Sigmoid colon (tissue), 7 donors: ENCODE measurements around the gene TRIM44. TPM values are rescaled to one million over a fixed set of nuclear protein-coding genes. Genes with fewer than 3 reads are reported as not detected.
A peak's percentile ranks its signal among the peaks of the same experiment; 100 is the strongest.

Experiments
- DNase-seq: peaks from one replicate; pipeline ENCODE4 v3.0.0-alpha.2; 2019
- H3K27ac ChIP-seq, 4 donors: fragments of 200-600 bp; sonication (generic); one replicate each; pipeline ENCODE4 v1.5.1; 2016 to 2019; ENCODE audit warnings: mild to moderate bottlenecking in 1 of 4
- H3K27me3 ChIP-seq, 3 donors: fragments of 200-600 bp; sonication (generic); one replicate each; pipeline ENCODE4 v1.5.1; 2019; ENCODE audit warnings: mild to moderate bottlenecking in 1 of 3
- H3K36me3 ChIP-seq, 4 donors: fragments of 200-600 bp; sonication (generic); one replicate each; pipeline ENCODE4 v1.5.1; 2016 to 2019
- H3K4me1 ChIP-seq, 4 donors: fragments of 200-600 bp; sonication (generic); one replicate each; pipeline ENCODE4 v1.5.1; 2017 to 2019
- H3K4me3 ChIP-seq, 4 donors: fragments of 200-600 bp; sonication (generic); one replicate each; pipeline ENCODE4 v1.5.1; 2017 to 2019; ENCODE audit warnings: mild to moderate bottlenecking in 2 of 4, moderate library complexity in 1 of 4
- H3K9me3 ChIP-seq, 4 donors: fragments of 200-600 bp in 3 of 4; sonication (generic) in 3 of 4; one replicate each; pipeline versions ENCODE4 v1.5.1 to v1.6.1; 2013 to 2019
- EP300 ChIP-seq, 4 donors: sonication (generic); formaldehyde crosslinking; IDR thresholded peaks; one replicate each; pipeline ENCODE4 v1.6.1; 2017; ENCODE audit warnings: antibody characterized with exemption in 4 of 4
- POLR2A ChIP-seq, 2 donors: fragments of 450-650 bp; IDR thresholded peaks; one replicate each; pipeline ENCODE4 v1.6.1; 2016; ENCODE audit warnings: antibody characterized with exemption in 2 of 2, mild to moderate bottlenecking in 2 of 2, moderate library complexity in 2 of 2
- POLR2AphosphoS5 ChIP-seq, 4 donors: sonication (generic); formaldehyde crosslinking; IDR thresholded peaks; one replicate each; pipeline ENCODE4 v1.6.1; 2017; ENCODE audit warnings: antibody characterized with exemption in 4 of 4
- WGBS, 2 donors: extraction: QIAGEN DNeasy Blood & Tissue Kit; methylation state at CpG; one replicate each; pipeline ENCODE4 v1.1.7; 2013; 5-methylcytosine and 5-hydroxymethylcytosine counted together
- intact Hi-C: fragments of 100-400 bp; cut with DNase I; formaldehyde crosslinking; loops from one replicate; pipeline ENCODE4 v1.15.1; 2023
- polyA plus RNA-seq, 3 donors: library from polyadenylated mRNA; stranded (reverse); fragments of 200-250 nt; gene quantifications; one replicate each; pipeline ENCODE4 v1.2.3, GENCODE V29; 2013
- total RNA-seq, 4 donors: library from RNA; depleted of rRNA; stranded (reverse); fragments of >200 nt; gene quantifications; one replicate each; pipeline ENCODE4 v1.1.0, GENCODE V29; 2016
- TF ChIP-seq, protein P1 (sequence below), 4 experiments: fragments of 450-650 bp in 3 of 4; fragments of 200-600 bp in 1 of 4; IDR thresholded peaks; one replicate each; pipeline ENCODE4 v1.5.1; 2016 to 2019; ENCODE audit warnings: antibody characterized with exemption in 4 of 4, mild to moderate bottlenecking in 3 of 4, moderate library complexity in 2 of 4
- donor health status: healthy with polysubstance abuse.
- donor health status: Bipolar disorder and iron deficiency.
- donor health status: healthy.

The TRIM44 gene
- total and polyA plus RNA-seq, 7 donors, result 8.4 to 97.2 (median 23.0) TPM

DNA sequence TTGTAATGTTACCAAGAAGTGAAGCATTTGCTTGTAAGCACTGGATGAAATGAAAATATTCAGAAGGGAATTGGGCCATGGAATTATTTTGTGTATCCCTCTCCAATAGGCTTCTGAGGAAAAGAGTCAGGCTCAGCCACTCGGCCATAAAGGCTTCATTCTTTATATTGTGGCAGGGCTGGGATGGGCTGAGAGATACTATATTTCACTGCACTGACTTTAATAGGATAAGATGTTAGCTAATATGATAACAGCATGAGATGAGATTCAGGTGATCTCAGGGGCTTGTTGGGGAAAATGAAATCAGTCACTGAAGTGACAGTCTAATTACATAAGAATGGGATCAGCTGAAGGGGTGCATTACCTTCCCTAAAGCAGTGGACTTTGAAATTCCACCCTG lies 7.3 kb upstream of the TRIM44 start:
- no peak overlapping the region for H3K4me3 ChIP-seq
- TF ChIP-seq POLR2A (IDR thresholded peaks at IDR 0.05), result no peak
- no peak for TF ChIP-seq EP300 (IDR thresholded peaks at IDR 0.05)
- TF ChIP-seq POLR2AphosphoS5 (IDR thresholded peaks at IDR 0.05), result no peak
- TF ChIP-seq, protein P1, sequence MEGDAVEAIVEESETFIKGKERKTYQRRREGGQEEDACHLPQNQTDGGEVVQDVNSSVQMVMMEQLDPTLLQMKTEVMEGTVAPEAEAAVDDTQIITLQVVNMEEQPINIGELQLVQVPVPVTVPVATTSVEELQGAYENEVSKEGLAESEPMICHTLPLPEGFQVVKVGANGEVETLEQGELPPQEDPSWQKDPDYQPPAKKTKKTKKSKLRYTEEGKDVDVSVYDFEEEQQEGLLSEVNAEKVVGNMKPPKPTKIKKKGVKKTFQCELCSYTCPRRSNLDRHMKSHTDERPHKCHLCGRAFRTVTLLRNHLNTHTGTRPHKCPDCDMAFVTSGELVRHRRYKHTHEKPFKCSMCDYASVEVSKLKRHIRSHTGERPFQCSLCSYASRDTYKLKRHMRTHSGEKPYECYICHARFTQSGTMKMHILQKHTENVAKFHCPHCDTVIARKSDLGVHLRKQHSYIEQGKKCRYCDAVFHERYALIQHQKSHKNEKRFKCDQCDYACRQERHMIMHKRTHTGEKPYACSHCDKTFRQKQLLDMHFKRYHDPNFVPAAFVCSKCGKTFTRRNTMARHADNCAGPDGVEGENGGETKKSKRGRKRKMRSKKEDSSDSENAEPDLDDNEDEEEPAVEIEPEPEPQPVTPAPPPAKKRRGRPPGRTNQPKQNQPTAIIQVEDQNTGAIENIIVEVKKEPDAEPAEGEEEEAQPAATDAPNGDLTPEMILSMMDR (IDR thresholded peaks at IDR 0.05), result no peak

DNA sequence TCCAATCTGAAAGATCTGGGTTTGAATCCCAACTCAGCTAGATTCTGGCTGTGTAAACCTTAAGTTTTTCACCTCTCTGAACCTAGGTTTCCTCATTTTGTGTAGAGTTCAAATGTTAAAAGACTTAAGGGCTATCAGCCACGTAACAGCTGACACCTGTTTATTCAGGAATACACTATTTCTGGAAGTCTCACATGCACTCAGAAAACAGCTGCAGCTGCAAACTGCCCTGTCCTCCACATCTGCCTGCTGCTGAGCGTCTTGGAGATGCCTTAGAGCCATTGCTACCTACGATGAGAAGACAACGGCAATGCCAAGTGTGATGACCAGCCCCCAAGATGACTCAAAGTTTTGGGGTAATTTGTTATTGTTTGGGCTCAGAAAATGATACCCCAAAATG lies 6.7 kb upstream of the TRIM44 start:
- Histone ChIP-seq H3K27ac (no peak overlapping the region), H3K9me3 (no peaks in the 10 kb centered on the region), H3K36me3 (no peaks in the 10 kb centered on the region), H3K4me1 (no peaks in the 10 kb centered on the region), H3K27me3 (peaks cover 0 to 7% (median 0%) of the 10 kb centered on the region in 3 donors), H3K4me3 (no peak overlapping the region)
- TF ChIP-seq, protein P1 (IDR thresholded peaks at IDR 0.05), result no peak
- TF ChIP-seq POLR2AphosphoS5 (IDR thresholded peaks at IDR 0.05), result no peak
- no peak for TF ChIP-seq POLR2A (IDR thresholded peaks at IDR 0.05)
- no peak for TF ChIP-seq EP300 (IDR thresholded peaks at IDR 0.05)
- 71 to 72% methylated on average over 4 of the region's 4 CpGs for WGBS, 2 donors
- intact Hi-C loops, result no loop called here
- DNase-seq, result no peak

More for the DNA sequence above, 7.3 kb upstream of the TRIM44 start:
- intact Hi-C loops, result no loop called here
- no peaks in the 10 kb centered on the region for H3K4me1 ChIP-seq
- H3K27me3 ChIP-seq, result peaks cover 0 to 7% (median 0%) of the 10 kb centered on the region in 3 donors
- H3K36me3 ChIP-seq, result no peaks in the 10 kb centered on the region
- H3K9me3 ChIP-seq, result no peaks in the 10 kb centered on the region
- DNase-seq, result no peak
- WGBS, 2 donors, result 66 to 88% methylated on average over 1 of the region's 1 CpG
- H3K27ac ChIP-seq, result no peak overlapping the region

DNA sequence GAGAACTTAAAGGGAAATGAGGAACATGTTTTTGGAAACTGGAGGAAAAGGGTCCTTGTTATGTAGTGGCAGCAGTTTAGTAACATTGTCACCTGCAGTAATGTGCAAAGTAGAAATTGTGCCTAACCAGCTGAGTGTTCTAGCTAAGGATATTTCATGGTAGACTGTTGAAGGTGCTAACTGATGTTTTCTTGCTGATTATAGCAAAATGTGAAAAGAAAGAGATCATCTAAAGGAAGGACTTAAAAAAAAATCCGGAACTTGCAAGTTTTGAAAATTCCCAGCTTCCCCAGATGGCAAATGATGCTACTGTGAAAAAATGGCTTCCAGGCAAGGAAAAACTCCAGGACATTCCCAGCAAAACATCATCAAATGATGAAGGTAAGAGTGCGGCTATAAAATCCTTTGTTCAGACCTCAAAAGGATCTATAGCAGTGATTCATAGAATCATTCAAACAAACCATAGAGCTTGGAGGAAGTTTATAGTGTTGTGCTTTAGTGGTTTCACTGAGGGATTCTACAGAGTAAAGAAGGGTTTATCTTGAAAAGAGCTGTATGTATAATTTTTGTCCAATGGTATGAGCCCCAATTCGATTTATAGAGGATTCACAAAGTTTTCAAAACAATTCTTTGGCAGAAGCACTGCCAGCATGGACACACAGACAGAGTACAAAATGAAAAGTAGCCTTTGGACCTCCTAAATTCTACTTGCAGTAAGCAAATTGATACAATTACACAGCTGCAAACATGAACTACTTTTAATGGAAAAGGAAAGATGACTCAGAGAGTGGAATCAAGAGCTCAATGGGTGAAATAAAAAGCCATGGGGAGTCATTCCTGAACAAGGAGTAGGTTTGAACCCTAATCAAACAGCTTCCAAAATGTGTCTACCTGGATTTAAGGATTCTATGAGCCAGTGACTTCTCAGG lies 4.3 kb upstream of the TRIM44 start:
- intact Hi-C loops, result no loop called here
- DNase-seq, result no peak
- TF ChIP-seq EP300 (IDR thresholded peaks at IDR 0.05), result no peak
- TF ChIP-seq POLR2AphosphoS5 (IDR thresholded peaks at IDR 0.05), result no peak
- TF ChIP-seq POLR2A (IDR thresholded peaks at IDR 0.05), result no peak
- TF ChIP-seq, protein P1 (IDR thresholded peaks at IDR 0.05), result no peak
- Histone ChIP-seq H3K36me3 (no peaks in the 10 kb centered on the region), H3K27ac (no peak overlapping the region), H3K27me3 (peaks cover 0 to 7% (median 0%) of the 10 kb centered on the region in 3 donors), H3K4me1 (peaks cover 0 to 11% (median 6%) of the 10 kb centered on the region in 4 donors), H3K4me3 (no peak overlapping the region), H3K9me3 (no peaks in the 10 kb centered on the region)
- WGBS, 2 donors, result 43 to 55% methylated on average over 3 of the region's 3 CpGs

DNA sequence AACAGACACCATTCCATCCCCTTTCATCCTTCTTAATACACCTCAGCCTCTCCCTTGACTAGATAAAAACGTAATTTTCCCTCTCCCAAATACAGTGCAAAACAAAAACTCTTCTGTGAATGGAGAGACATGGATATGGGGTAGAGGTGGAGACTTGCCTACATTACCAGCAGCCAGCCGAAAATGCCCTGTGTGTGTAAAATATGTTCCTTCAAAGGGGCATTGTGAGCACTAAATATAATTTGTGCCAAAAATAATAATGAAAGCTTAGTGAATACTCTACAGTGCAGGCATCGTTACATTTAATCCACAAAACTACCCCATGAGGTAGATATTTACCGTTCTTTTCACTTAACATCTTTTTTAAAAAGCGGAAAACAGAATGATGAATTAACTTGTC lies 1.0 kb upstream of the TRIM44 start:
- H3K4me3 ChIP-seq, result peak overlapping the region; percentile 50 to 81 (median 72)
- TF ChIP-seq, protein P1 (IDR thresholded peaks at IDR 0.05), result no peak
- TF ChIP-seq EP300 (IDR thresholded peaks at IDR 0.05) (no peak), POLR2A (IDR thresholded peaks at IDR 0.05) (no peak), POLR2AphosphoS5 (IDR thresholded peaks at IDR 0.05) (no peak)
- DNase-seq, result no peak
- no peaks in the 10 kb centered on the region for H3K27me3 ChIP-seq
- peak overlapping the region; percentile 84 to 98 (median 91) for H3K27ac ChIP-seq
- intact Hi-C loops, result loop anchor here (5.0 to 10.0 kb wide), 2 partner anchors 283 to 626 kb away; partner anchors contain the start of genes COMMD9 and LDLRAD3
- H3K36me3 ChIP-seq, result no peaks in the 10 kb centered on the region
- H3K9me3 ChIP-seq, result peaks cover 0 to 12% (median 0%) of the 10 kb centered on the region in 4 donors
- peaks cover 0 to 27% (median 20%) of the 10 kb centered on the region in 4 donors for H3K4me1 ChIP-seq
- 14 to 46% methylated on average over 5 of the region's 5 CpGs for WGBS, 2 donors
